K562 (cell line): Measurements from ENCODE around the gene METTL23. TPM values are rescaled to one million over a fixed set of nuclear protein-coding genes. Genes with fewer than 3 reads are reported as not detected.

ENCODE experiments used
- CHAMP1 ChIP-seq: fragments of 450-650 bp; IDR thresholded peaks from 2 replicates; pipeline ENCODE4 v1.6.1; 2016; ENCODE audit warnings: mild to moderate bottlenecking
- CTBP1 ChIP-seq: fragments of 450-650 bp; IDR thresholded peaks from 2 replicates; pipeline ENCODE4 v1.6.1; 2016; ENCODE audit warnings: borderline replicate concordance
- E2F6 ChIP-seq, 2 experiments: IDR thresholded peaks; 2 replicates each; pipeline ENCODE4 v1.6.1; 2011; ENCODE audit warnings: borderline replicate concordance in 1 of 2, control low read depth in 1 of 2, low read depth in 1 of 2, low read length in 1 of 2, mild to moderate bottlenecking in 1 of 2, mixed read lengths in 1 of 2, moderate library complexity in 1 of 2; ENCODE audit not compliant: insufficient read depth in 1 of 2, insufficient read length in 1 of 2, poor library complexity in 1 of 2, severe bottlenecking in 1 of 2; ENCODE audit errors: extremely low read depth in 1 of 2
- EZH2 ChIP-seq: IDR thresholded peaks from 2 replicates; pipeline ENCODE4 v1.6.1; 2012; ENCODE audit warnings: low read depth, mild to moderate bottlenecking, inconsistent platforms, low read length, borderline replicate concordance
- FOXA3 ChIP-seq, 2 experiments: fragments of 450-650 bp in 1 of 2; sonication (generic) in 1 of 2; formaldehyde crosslinking; IDR thresholded peaks in 1 of 2; conservative IDR thresholded peaks in 1 of 2; 2 replicates each; pipeline versions ENCODE4 v1.4.0 to v1.8.0; 2020 to 2022; ENCODE audit warnings: mild to moderate bottlenecking in 2 of 2, missing genetic modification reagents in 1 of 2
- GATA2 ChIP-seq: sonication (generic); formaldehyde crosslinking; IDR thresholded peaks from 2 replicates; pipeline ENCODE4 v1.4.0; 2020; ENCODE audit warnings: mild to moderate bottlenecking, missing genetic modification reagents
- HLTF ChIP-seq: fragments of 450-650 bp; IDR thresholded peaks from 2 replicates; pipeline ENCODE4 v1.6.1; 2016
- KLF6 ChIP-seq: fragments of 250-450 bp; sonication (Bioruptor Pico); IDR thresholded peaks from 2 replicates; pipeline ENCODE4 v1.4.0; 2020; ENCODE audit warnings: mild to moderate bottlenecking, moderate library complexity, borderline replicate concordance
- MAFF ChIP-seq: IDR thresholded peaks from 2 replicates; pipeline ENCODE4 v1.6.1; 2012; ENCODE audit warnings: low read length, improper control_type of control experiment
- NONO ChIP-seq, 2 experiments: fragments of 200-400 bp in 1 of 2; fragments of 450-650 bp in 1 of 2; formaldehyde crosslinking in 1 of 2; IDR thresholded peaks; 2 replicates each; pipeline ENCODE4 v1.6.1; 2017; ENCODE audit warnings: low read depth in 2 of 2, mild to moderate bottlenecking in 2 of 2, moderate library complexity in 2 of 2, low read length in 1 of 2
- PHTF2 ChIP-seq: fragments of 250-450 bp; sonication (Bioruptor Pico); IDR thresholded peaks from 2 replicates; pipeline ENCODE4 v1.5.0; 2021; ENCODE audit warnings: mild to moderate bottlenecking
- RBM17 ChIP-seq: fragments of 200-400 bp; formaldehyde crosslinking; IDR thresholded peaks from 2 replicates; pipeline ENCODE4 v1.6.1; 2017; ENCODE audit warnings: low read depth, mild to moderate bottlenecking, low read length, borderline replicate concordance
- RCOR1 ChIP-seq, 2 experiments: IDR thresholded peaks; 2 replicates each; pipeline ENCODE4 v1.6.1; 2012; ENCODE audit warnings: low read depth in 2 of 2, low read length in 2 of 2, borderline replicate concordance in 1 of 2, improper control_type of control experiment in 1 of 2
- SAFB ChIP-seq: fragments of 200-400 bp; formaldehyde crosslinking; IDR thresholded peaks from 2 replicates; pipeline ENCODE4 v1.6.1; 2017; ENCODE audit warnings: low read depth, low read length, borderline replicate concordance
- SMARCB1 ChIP-seq: IDR thresholded peaks from 2 replicates; pipeline ENCODE4 v1.6.1; 2011; ENCODE audit warnings: improper control_type of control experiment, low read depth; ENCODE audit not compliant: insufficient read length
- SP2 ChIP-seq: IDR thresholded peaks from 2 replicates; pipeline ENCODE4 v1.6.1; 2011; ENCODE audit warnings: mild to moderate bottlenecking, low read depth, low read length, moderate library complexity; ENCODE audit not compliant: poor library complexity, severe bottlenecking; ENCODE audit errors: extremely low read depth
- STAG1 ChIP-seq: sonication (generic); formaldehyde crosslinking; IDR thresholded peaks from 2 replicates; pipeline ENCODE4 v1.5.0; 2020; ENCODE audit warnings: missing genetic modification reagents, borderline replicate concordance
- U2AF2 ChIP-seq: fragments of 200-400 bp; formaldehyde crosslinking; optimal IDR thresholded peaks from 2 replicates; pipeline ENCODE3; 2017; ENCODE audit warnings: low read depth, mild to moderate bottlenecking, low read length
- ZBTB49 ChIP-seq: sonication (generic); formaldehyde crosslinking; IDR thresholded peaks from 2 replicates; pipeline ENCODE4 v1.8.0; 2022; ENCODE audit warnings: missing genetic modification reagents, mild to moderate bottlenecking, borderline replicate concordance
- ZNF398 ChIP-seq: fragments of 250-450 bp; sonication (Bioruptor Pico); IDR thresholded peaks from 2 replicates; pipeline ENCODE4 v1.8.0; 2021; ENCODE audit warnings: moderate library complexity, mild to moderate bottlenecking, inconsistent platforms
- polyA plus RNA-seq, 8 experiments: library from polyadenylated mRNA; depleted of rRNA in 4 of 8; stranded (reverse) in 5 of 8; unstranded in 3 of 8; fragments of >200 nt; fragmentation: Nextera tagmentation in 2 of 8; fragmentation: Illumina TruSeq in 1 of 8; extraction: Ambion mirVana in 2 of 8; extraction: Trizol in 1 of 8; gene quantifications; 2 replicates each; pipeline versions ENCODE4 v1.2.1 to v1.2.3, GENCODE V29; 2011 to 2014; ENCODE audit warnings: inconsistent platforms in 1 of 8, missing spikeins in 1 of 8
- total RNA-seq, 7 experiments: library from RNA; depleted of rRNA in 6 of 7; stranded (reverse); fragments of >200 nt in 6 of 7; fragmentation: Illumina TruSeq in 2 of 7; extraction: Trizol in 2 of 7; gene quantifications; 2 replicates each; pipeline versions ENCODE4 v1.2.1 to v1.2.3, GENCODE V29; 2011 to 2021; ENCODE audit warnings: low replicate concordance in 1 of 7

METTL23 gene
- total and polyA plus RNA-seq, 9 of the 15 experiments (the other 6 are each of a cell fraction or from before 2014, with no cell fraction given), result 29.4 to 67.3 (median 41.6) TPM

GRCh38 chr17:76726231-76726775, 336 bp upstream of the METTL23 start, which contains the start of gene JMJD6 (continued):
- no peak for TF ChIP-seq FOXA3 (CRISPR knock-in tag; conservative IDR thresholded peaks at IDR 0.05 in 1 of 2, IDR thresholded peaks at IDR 0.05 in 1 of 2)
- no peak for TF ChIP-seq SAFB
- no peak for TF ChIP-seq U2AF2
- no peak for TF ChIP-seq SMARCB1
- no peak for TF ChIP-seq ZNF398 (CRISPR knock-in tag)
- no peak for TF ChIP-seq GATA2 (CRISPR knock-in tag)
- TF ChIP-seq RBM17, result no peak
- no peak for TF ChIP-seq HLTF
- no peak for TF ChIP-seq E2F6 (IDR thresholded peaks at IDR 0.05; ENCODE audit: borderline replicate concordance in 1 of 2, extremely low read depth in 1 of 2, insufficient read depth in 1 of 2, insufficient read length in 1 of 2, low read depth in 1 of 2, low read length in 1 of 2, poor library complexity in 1 of 2, severe bottlenecking in 1 of 2)
- TF ChIP-seq KLF6 (CRISPR knock-in tag), result no peak
- TF ChIP-seq EZH2, result no peak
- no peak for TF ChIP-seq STAG1 (CRISPR knock-in tag)
- TF ChIP-seq MAFF, result no peak
- TF ChIP-seq CHAMP1, result no peak
- no peak for TF ChIP-seq RCOR1 (IDR thresholded peaks at IDR 0.05; ENCODE audit: borderline replicate concordance in 1 of 2, low read depth in 2 of 2, low read length in 2 of 2)
- TF ChIP-seq NONO (IDR thresholded peaks at IDR 0.05; ENCODE audit: low read depth in 2 of 2, low read length in 1 of 2), result no peak; a peak in 1 of 4 replicates
- no peak for TF ChIP-seq PHTF2
- no peak for TF ChIP-seq ZBTB49 (CRISPR knock-in tag)
- TF ChIP-seq SP2, result peak; percentile 56
- no peak for TF ChIP-seq CTBP1
